GM21526 (cell line): ENCODE data around the gene CWF19L1.

Experiments used
- ATAC-seq: cut with Tn5 transposase; IDR thresholded peaks from one replicate; pipeline ENCODE4 v1.9.1; 2021; ENCODE audit warnings: moderate library complexity; ENCODE audit not compliant: unreplicated experiment, low FRiP score

Gene CWF19L1

GRCh38 chr10:100184426-100184825 is 83.0 kb downstream of the CWF19L1 start:
- no peak for ATAC-seq

DNA sequence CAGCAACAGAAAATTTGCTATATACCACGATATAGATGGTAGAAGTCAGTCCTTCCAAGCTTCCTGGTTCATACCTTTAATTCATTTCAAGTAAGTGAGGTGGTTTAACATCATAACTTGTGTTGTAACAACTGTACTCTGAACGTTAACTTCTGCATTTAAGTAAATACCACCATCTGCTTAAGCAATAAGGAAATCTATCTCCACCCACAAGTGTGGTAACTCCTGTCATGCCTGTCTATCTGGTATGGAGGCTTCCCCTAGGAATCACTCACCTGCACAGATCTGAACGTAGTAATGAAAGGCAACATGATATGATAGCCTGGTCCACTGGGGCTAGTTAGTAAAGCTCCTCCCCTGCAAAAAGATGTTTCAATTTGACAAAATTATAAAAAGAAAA is 84.0 kb downstream of the CWF19L1 start:
- ATAC-seq, result no peak

GRCh38 chr10:100182908-100183307 is 84.5 kb downstream of the CWF19L1 start:
- ATAC-seq, result no peak
